SH-SY5Y (cell line): ENCODE measurements around the gene NAV2.

ENCODE experiments used
- GATA2 ChIP-seq: IDR thresholded peaks from 2 replicates; pipeline ENCODE4 v1.6.1; 2011; ENCODE audit warnings: mild to moderate bottlenecking, low read depth, low read length
- GATA3 ChIP-seq: IDR thresholded peaks from 2 replicates; pipeline ENCODE4 v1.6.1; 2011; ENCODE audit warnings: low read depth, mild to moderate bottlenecking, low read length, moderate library complexity

NAV2 gene

DNA sequence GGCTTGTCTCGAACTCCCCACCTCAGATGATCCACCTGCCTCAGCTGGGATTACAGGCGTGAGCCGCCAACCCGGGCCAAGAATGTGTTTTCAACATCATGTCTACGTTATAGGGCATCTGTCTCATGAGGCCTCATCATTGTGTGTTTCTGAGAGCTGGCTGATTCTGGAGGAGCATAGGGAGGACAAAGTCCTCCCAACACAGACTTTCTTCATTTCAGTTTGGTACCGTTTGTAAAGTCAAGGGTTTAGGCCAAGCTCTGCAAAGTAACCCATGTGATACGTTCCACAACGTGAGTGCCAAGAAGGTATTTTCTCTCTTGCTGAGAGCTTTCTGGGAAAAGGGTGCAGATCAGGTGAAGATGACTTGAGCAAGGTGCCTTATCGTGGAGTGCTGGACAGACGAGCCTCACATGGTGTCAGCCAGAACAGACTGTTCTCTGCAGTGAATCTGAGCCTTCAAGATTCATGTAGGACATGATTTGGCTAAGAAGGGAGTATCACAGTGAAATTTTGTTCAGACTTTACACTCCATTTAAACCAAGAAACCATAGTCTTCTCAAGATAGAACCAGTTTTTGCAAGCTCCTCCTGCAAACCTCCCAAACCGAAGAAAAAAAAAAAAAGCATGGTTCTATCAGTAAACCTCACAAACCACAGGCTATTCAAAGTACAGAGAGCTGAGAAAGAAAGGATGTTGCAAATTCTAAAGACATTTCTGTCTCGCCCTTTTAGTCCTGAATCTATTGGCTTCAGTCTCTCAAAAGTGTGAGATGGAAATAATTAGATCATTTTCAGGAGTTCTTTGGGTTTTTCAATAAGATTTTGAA lies 376.0 kb downstream of the NAV2 start:
- TF ChIP-seq GATA2 (no peak), GATA3 (no peak)

- no peak for TF ChIP-seq GATA2
- TF ChIP-seq GATA3 = no peak
Measured at GRCh38 chr11:20089367-20089766, 376.7 kb downstream of the NAV2 start.

DNA sequence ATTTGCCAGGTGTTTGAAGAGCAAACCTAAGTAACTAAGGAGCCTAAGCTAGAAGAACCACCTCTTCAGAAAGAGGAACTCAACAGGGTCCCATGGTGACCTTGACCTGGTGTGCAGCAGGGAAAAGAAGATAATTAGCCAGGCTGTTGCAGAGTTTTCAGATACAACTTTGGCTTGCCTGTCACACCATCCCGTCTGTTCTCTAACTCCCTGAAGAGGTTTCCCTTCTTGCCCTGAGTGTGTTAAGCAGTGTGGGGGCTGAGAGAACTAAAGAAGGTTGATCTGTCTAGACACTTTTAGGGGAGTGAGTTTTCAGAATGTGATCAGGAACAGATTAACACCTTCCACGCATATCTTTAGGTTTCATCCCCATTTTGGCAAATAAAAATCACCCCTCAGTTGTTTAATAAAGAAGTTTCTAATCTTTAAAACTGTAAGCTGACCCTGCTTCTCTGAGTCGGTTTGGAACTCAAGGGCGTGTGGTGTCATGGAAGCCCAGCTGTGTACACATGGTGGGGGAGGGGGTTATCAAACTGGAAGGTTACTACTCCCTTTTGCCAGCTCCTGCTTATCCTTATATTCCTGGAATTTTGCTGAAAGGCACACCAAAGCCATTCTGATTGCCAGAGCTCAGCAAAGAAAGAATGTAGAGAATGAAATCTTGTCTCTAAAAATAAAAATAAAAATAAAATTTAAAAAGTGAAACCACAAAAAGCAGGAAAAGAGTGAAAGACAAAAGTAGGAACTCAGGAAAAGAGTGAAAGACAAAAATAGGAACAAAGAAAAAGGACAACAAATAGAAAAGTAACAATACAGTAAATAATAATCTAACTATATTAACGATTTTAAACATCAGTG lies 377.4 kb downstream of the NAV2 start:
- TF ChIP-seq GATA2 (no peak), GATA3 (no peak)

- TF ChIP-seq GATA3 (no peak), GATA2 (no peak)
Measured at GRCh38 chr11:20090654-20091374, 378.2 kb downstream of the NAV2 start.

DNA sequence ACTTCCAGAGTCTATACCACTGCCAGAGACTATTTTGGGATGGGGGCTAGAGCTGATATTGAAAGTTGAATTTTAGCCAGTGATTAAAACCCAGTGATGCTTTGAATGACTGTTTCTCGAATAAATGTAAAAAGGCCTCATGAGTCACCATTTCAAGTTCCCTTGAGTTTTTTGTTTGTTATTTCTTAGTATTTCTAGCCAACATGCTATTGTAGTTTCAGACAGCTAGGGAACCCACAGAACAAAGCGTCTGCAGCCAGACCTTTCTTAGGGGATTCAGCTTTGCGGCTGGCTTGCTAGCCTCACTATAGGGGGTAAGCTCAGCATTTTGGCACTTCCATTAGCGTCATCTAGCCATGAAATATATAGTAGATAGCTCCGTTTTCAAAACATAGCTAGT lies 381.1 kb downstream of the NAV2 start:
- TF ChIP-seq GATA3 (no peak), GATA2 (no peak)

DNA sequence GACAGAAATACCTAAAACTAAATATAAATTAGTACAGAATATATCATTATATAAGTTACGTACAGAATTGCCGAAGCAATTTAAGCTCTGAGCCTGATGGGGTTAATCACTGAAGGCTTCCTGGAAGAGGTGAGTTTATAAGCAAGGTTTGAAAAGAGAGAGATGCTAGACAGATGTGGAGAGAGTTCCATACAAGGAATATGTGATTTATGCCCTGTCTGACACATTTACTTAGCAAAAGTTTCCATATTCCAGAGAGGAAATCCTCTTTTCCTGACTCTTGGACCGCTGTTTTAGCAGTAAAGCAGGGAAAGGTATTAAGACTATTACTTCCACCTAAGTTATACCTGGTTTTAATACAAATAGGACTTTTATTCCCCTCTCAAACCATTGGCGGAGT lies 382.6 kb downstream of the NAV2 start:
- no peak for TF ChIP-seq GATA2

GRCh38 chr11:20097319-20098221 lies 384.9 kb downstream of the NAV2 start:
- no peak for TF ChIP-seq GATA3
- no peak for TF ChIP-seq GATA2

GRCh38 chr11:20099527-20099926 lies 386.9 kb downstream of the NAV2 start:
- TF ChIP-seq GATA2 = no peak
- no peak for TF ChIP-seq GATA3

DNA sequence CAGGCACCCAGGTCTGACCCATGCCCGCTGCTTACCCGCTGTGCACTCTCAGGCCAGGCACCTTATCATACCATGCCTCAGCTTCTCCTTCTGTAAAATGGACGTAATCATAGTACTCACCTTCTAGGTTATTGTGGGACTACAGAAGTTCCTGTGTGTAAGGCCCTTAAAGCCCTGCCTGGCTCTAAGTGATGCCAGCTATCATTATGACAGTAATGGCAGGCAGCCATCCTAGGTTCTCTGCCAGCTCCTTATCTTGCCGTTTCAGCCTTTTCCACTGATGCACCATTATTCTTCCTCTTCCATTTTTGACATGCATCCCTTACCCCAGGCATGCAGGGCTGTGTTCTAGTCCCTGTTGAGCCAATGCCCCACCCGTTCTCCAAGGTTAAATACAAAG lies 389.8 kb downstream of the NAV2 start:
- no peak for TF ChIP-seq GATA2
- no peak for TF ChIP-seq GATA3

GRCh38 chr11:20103281-20103680 lies 390.6 kb downstream of the NAV2 start:
- TF ChIP-seq GATA2 (no peak), GATA3 (no peak)

- no peak for TF ChIP-seq GATA3
- no peak for TF ChIP-seq GATA2
Measured at GRCh38 chr11:20105427-20105826, 392.8 kb downstream of the NAV2 start.

DNA sequence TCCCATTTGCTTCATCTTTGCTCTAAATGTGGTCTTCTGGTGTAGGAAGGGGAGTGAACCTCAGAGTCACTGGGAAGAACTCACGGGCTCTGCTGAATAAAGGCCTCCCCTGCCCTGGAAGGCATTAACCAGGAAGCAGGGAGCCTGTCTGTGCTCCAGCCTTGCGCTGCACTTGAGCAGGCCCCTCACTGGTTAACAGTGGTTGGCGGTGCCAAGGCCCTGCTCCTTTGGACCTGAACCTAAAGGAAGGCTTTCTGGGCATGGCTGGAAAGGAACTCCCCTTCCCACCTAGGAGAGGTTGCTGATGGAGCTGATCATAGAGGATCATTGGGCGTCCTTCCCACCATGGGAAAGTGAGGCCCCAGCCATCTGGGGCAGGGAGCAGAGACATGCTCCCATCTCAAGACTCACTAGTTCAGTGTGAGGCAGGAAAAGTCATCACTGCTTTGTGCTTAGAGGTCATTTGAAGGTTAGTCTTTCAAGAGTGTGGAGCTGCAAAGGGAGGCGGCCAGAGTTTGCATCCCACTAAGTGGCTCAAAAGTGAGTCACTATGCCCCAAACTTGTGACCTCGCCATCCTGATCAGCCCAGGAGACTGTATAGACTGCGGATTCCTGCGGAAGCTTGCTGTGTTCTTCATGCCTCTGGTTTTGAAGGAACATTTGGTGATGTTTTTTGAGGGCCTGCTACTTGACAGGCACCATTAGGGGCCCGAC lies 397.3 kb downstream of the NAV2 start:
- TF ChIP-seq GATA2 (no peak), GATA3 (no peak)
